ENCODE data around the gene AKT3.
A peak's percentile ranks its signal among the peaks of the same experiment; 100 is the strongest.

The AKT3 gene

GRCh38 chr1:243716906-243717305, 133.1 kb downstream of the AKT3 start:
- no peak overlapping the region for H3K4me3 ChIP-seq (ENCODE audit: low read length)
- no peaks in the 10 kb centered on the region for H3K9me3 ChIP-seq (ENCODE audit: control insufficient read depth, low read length)
- DNase-seq (ENCODE audit: low read depth) = peak; percentile 29
- peaks cover 43% of the 10 kb centered on the region for H3K4me1 ChIP-seq (ENCODE audit: control insufficient read depth, insufficient read depth, low read length)
- no peak overlapping the region for H3K9ac ChIP-seq (ENCODE audit: low read length)
- H3K36me3 ChIP-seq (ENCODE audit: control insufficient read depth, insufficient read depth, low read length, severe bottlenecking) = no peaks in the 10 kb centered on the region
- H3K27me3 ChIP-seq (replicated peaks; ENCODE audit: control insufficient read depth, insufficient read depth, low read length) = no peaks in the 10 kb centered on the region

- H3K4me3 ChIP-seq (ENCODE audit: low read length) = no peak overlapping the region
- peaks cover 45% of the 10 kb centered on the region for H3K4me1 ChIP-seq (ENCODE audit: control insufficient read depth, insufficient read depth, low read length)
- H3K9ac ChIP-seq (ENCODE audit: low read length) = no peak overlapping the region
- H3K36me3 ChIP-seq (ENCODE audit: control insufficient read depth, insufficient read depth, low read length, severe bottlenecking) = no peaks in the 10 kb centered on the region
- H3K9me3 ChIP-seq (ENCODE audit: control insufficient read depth, low read length) = no peaks in the 10 kb centered on the region
- DNase-seq (ENCODE audit: low read depth) = peak; percentile 39
- no peaks in the 10 kb centered on the region for H3K27me3 ChIP-seq (replicated peaks; ENCODE audit: control insufficient read depth, insufficient read depth, low read length)
Measured at GRCh38 chr1:243715285-243715684, 134.8 kb downstream of the AKT3 start.

DNA sequence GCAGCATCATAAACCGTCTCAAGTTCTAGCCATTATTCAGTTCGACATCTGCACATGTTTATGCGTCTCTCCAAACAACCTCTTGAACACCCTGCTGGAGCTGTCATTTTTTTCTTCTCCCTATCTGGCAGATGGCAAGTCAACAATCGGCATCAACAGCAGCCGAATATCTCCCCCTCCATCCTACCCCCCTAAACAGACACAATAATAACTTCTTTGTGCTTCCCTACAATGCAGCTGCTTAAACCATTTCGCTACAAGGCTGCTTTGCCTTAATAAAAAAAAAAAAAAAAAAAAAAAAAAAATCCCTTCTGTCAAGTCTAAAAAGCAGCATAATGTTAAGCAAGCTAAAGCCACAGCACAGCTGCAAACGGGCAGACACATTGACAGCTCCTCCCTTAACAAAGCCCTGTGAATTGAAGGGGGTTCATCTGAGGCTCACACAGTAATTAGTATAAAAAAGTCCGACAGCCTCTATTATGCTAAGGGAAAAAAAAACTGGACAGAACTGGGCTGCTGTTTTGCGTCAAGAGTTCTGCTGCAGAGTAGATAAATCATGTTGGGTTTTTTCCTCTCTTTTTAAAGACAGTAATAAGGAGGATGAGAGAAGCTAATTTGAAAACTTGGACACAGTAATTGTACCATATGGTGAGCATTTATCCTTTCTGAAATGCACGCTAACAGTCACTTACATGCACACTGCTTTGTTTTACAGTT, 136.4 kb downstream of the AKT3 start:
- H3K36me3 ChIP-seq (ENCODE audit: control insufficient read depth, insufficient read depth, low read length, severe bottlenecking) = no peaks in the 10 kb centered on the region
- H3K27me3 ChIP-seq (replicated peaks; ENCODE audit: control insufficient read depth, insufficient read depth, low read length) = no peaks in the 10 kb centered on the region
- DNase-seq (ENCODE audit: low read depth) = peak; percentile 14
- H3K9me3 ChIP-seq (ENCODE audit: control insufficient read depth, low read length) = no peaks in the 10 kb centered on the region
- H3K9ac ChIP-seq (ENCODE audit: low read length) = peak overlapping the region; percentile 27
- peaks cover 37% of the 10 kb centered on the region for H3K4me1 ChIP-seq (ENCODE audit: control insufficient read depth, insufficient read depth, low read length)
- peak overlapping the region; percentile 72 for H3K4me3 ChIP-seq (ENCODE audit: low read length)

- peak overlapping the region; percentile 72 for H3K4me3 ChIP-seq (ENCODE audit: low read length)
- no peak for DNase-seq (ENCODE audit: low read depth)
- H3K9ac ChIP-seq (ENCODE audit: low read length) = no peak overlapping the region
- H3K4me1 ChIP-seq (ENCODE audit: control insufficient read depth, insufficient read depth, low read length) = peaks cover 37% of the 10 kb centered on the region
- no peaks in the 10 kb centered on the region for H3K9me3 ChIP-seq (ENCODE audit: control insufficient read depth, low read length)
- no peaks in the 10 kb centered on the region for H3K36me3 ChIP-seq (ENCODE audit: control insufficient read depth, insufficient read depth, low read length, severe bottlenecking)
- H3K27me3 ChIP-seq (replicated peaks; ENCODE audit: control insufficient read depth, insufficient read depth, low read length) = no peaks in the 10 kb centered on the region
Measured at GRCh38 chr1:243712941-243713340, 137.1 kb downstream of the AKT3 start.

GRCh38 chr1:243712242-243712641, 137.8 kb downstream of the AKT3 start:
- Histone ChIP-seq H3K27me3 (replicated peaks; ENCODE audit: control insufficient read depth, insufficient read depth, low read length) (no peaks in the 10 kb centered on the region), H3K9me3 (ENCODE audit: control insufficient read depth, low read length) (no peaks in the 10 kb centered on the region), H3K36me3 (ENCODE audit: control insufficient read depth, insufficient read depth, low read length, severe bottlenecking) (no peaks in the 10 kb centered on the region), H3K4me1 (ENCODE audit: control insufficient read depth, insufficient read depth, low read length) (peaks cover 37% of the 10 kb centered on the region), H3K4me3 (ENCODE audit: low read length) (no peak overlapping the region), H3K9ac (ENCODE audit: low read length) (no peak overlapping the region)
- no peak for DNase-seq (ENCODE audit: low read depth)

DNA sequence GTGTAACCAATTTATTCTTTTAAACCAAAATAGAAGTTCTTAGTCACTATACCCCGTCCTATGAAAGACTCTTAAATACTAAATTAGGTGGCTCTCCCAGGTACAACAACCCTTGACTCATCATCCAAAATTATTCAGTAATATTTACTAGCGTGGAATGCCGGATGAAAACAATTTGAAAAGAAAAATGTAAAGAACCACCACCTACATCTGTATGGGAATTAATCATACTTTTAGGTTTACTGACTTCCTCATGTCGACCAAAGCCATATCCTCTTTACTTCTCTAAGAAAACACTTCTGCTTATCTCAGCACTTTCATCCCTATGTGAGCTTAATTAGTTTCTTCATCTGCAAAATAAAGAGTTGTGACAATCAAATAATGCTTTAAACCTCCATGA, 139.6 kb downstream of the AKT3 start:
- H3K4me3 ChIP-seq (ENCODE audit: low read length) = no peak overlapping the region
- peaks cover 33% of the 10 kb centered on the region for H3K4me1 ChIP-seq (ENCODE audit: control insufficient read depth, insufficient read depth, low read length)

GRCh38 chr1:243708210-243708609, 141.8 kb downstream of the AKT3 start:
- H3K9me3 ChIP-seq (ENCODE audit: control insufficient read depth, low read length) = no peaks in the 10 kb centered on the region
- H3K27me3 ChIP-seq (replicated peaks; ENCODE audit: control insufficient read depth, insufficient read depth, low read length) = no peaks in the 10 kb centered on the region
- H3K4me1 ChIP-seq (ENCODE audit: control insufficient read depth, insufficient read depth, low read length) = peaks cover 15% of the 10 kb centered on the region
- no peaks in the 10 kb centered on the region for H3K36me3 ChIP-seq (ENCODE audit: control insufficient read depth, insufficient read depth, low read length, severe bottlenecking)
- no peak overlapping the region for H3K4me3 ChIP-seq (ENCODE audit: low read length)
- H3K9ac ChIP-seq (ENCODE audit: low read length) = no peak overlapping the region
- peak; percentile 34 for DNase-seq (ENCODE audit: low read depth)

More for the DNA sequence above, 139.6 kb downstream of the AKT3 start:
- Histone ChIP-seq H3K9me3 (ENCODE audit: control insufficient read depth, low read length) (no peaks in the 10 kb centered on the region), H3K36me3 (ENCODE audit: control insufficient read depth, insufficient read depth, low read length, severe bottlenecking) (no peaks in the 10 kb centered on the region), H3K9ac (ENCODE audit: low read length) (no peak overlapping the region), H3K27me3 (replicated peaks; ENCODE audit: control insufficient read depth, insufficient read depth, low read length) (no peaks in the 10 kb centered on the region)
- DNase-seq (ENCODE audit: low read depth) = no peak

GRCh38 chr1:243706563-243706962, 143.5 kb downstream of the AKT3 start:
- Histone ChIP-seq H3K9me3 (ENCODE audit: control insufficient read depth, low read length) (no peaks in the 10 kb centered on the region), H3K27me3 (replicated peaks; ENCODE audit: control insufficient read depth, insufficient read depth, low read length) (no peaks in the 10 kb centered on the region), H3K4me1 (ENCODE audit: control insufficient read depth, insufficient read depth, low read length) (no peaks in the 10 kb centered on the region), H3K36me3 (ENCODE audit: control insufficient read depth, insufficient read depth, low read length, severe bottlenecking) (no peaks in the 10 kb centered on the region), H3K9ac (ENCODE audit: low read length) (no peak overlapping the region), H3K4me3 (ENCODE audit: low read length) (no peak overlapping the region)
- no peak for DNase-seq (ENCODE audit: low read depth)

GRCh38 chr1:243705585-243705984, 144.5 kb downstream of the AKT3 start:
- Histone ChIP-seq H3K9ac (ENCODE audit: low read length) (no peak overlapping the region), H3K4me1 (ENCODE audit: control insufficient read depth, insufficient read depth, low read length) (no peaks in the 10 kb centered on the region), H3K9me3 (ENCODE audit: control insufficient read depth, low read length) (no peaks in the 10 kb centered on the region), H3K4me3 (ENCODE audit: low read length) (no peak overlapping the region), H3K27me3 (replicated peaks; ENCODE audit: control insufficient read depth, insufficient read depth, low read length) (no peaks in the 10 kb centered on the region), H3K36me3 (ENCODE audit: control insufficient read depth, insufficient read depth, low read length, severe bottlenecking) (no peaks in the 10 kb centered on the region)
- DNase-seq (ENCODE audit: low read depth) = no peak

DNA sequence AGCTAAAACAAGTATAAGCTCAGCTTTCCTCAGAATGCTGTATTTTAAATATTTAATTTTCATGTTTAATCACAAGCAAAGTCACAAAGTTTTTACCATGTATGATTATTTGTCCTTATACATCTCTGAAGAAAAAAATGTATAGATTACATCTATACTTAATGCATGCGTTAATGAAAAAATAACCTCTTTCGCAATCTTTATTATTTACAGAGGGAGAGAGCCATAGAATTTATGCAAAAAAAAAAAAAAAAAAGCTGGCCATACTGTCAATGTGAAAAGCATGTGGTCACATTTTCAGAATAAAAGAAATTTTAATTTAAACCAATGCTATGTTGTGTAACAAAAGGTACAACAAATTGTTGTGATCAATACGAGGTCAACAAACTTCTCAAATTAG, 148.2 kb downstream of the AKT3 start:
- Histone ChIP-seq H3K36me3 (ENCODE audit: control insufficient read depth, insufficient read depth, low read length, severe bottlenecking) (no peaks in the 10 kb centered on the region), H3K4me3 (ENCODE audit: low read length) (no peak overlapping the region), H3K4me1 (ENCODE audit: control insufficient read depth, insufficient read depth, low read length) (no peaks in the 10 kb centered on the region), H3K27me3 (replicated peaks; ENCODE audit: control insufficient read depth, insufficient read depth, low read length) (no peaks in the 10 kb centered on the region), H3K9me3 (ENCODE audit: control insufficient read depth, low read length) (no peaks in the 10 kb centered on the region), H3K9ac (ENCODE audit: low read length) (no peak overlapping the region)
- no peak for DNase-seq (ENCODE audit: low read depth)

- Histone ChIP-seq H3K4me1 (ENCODE audit: control insufficient read depth, insufficient read depth, low read length) (no peaks in the 10 kb centered on the region), H3K27me3 (replicated peaks; ENCODE audit: control insufficient read depth, insufficient read depth, low read length) (no peaks in the 10 kb centered on the region), H3K36me3 (ENCODE audit: control insufficient read depth, insufficient read depth, low read length, severe bottlenecking) (peaks cover 4% of the 10 kb centered on the region), H3K4me3 (ENCODE audit: low read length) (no peak overlapping the region), H3K9me3 (ENCODE audit: control insufficient read depth, low read length) (no peaks in the 10 kb centered on the region), H3K9ac (ENCODE audit: low read length) (no peak overlapping the region)
- DNase-seq (ENCODE audit: low read depth) = no peak
Measured at GRCh38 chr1:243693800-243694199, 156.2 kb downstream of the AKT3 start.

DNA sequence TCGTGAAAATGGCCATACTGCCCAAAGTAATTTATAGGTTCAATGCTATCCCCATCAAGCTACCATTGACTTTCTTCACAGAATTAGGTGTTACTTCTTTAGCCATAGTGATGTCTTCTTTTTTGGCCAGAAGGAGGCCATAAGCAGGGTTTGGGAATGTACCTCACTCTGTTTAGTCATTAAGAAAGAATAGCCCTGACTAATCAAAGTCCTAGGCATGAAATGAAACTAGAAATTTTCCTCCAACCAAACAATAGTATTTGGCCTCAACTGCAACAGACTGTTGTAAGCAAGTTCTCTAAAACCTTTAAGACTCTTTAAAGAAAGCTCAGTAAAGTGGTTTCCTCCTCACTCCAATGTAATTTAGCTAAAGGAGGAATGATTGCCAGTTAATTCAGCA, 163.9 kb downstream of the AKT3 start:
- H3K36me3 ChIP-seq (ENCODE audit: control insufficient read depth, insufficient read depth, low read length, severe bottlenecking) = peaks cover 7% of the 10 kb centered on the region
- peaks cover 5% of the 10 kb centered on the region for H3K4me1 ChIP-seq (ENCODE audit: control insufficient read depth, insufficient read depth, low read length)
- DNase-seq (ENCODE audit: low read depth) = peak; percentile 5
- no peak overlapping the region for H3K9ac ChIP-seq (ENCODE audit: low read length)
- H3K4me3 ChIP-seq (ENCODE audit: low read length) = no peak overlapping the region
- no peaks in the 10 kb centered on the region for H3K9me3 ChIP-seq (ENCODE audit: control insufficient read depth, low read length)
- H3K27me3 ChIP-seq (replicated peaks; ENCODE audit: control insufficient read depth, insufficient read depth, low read length) = no peaks in the 10 kb centered on the region
